ENCODE data around the gene SPEM1. TPM values are rescaled to one million over a fixed set of nuclear protein-coding genes. Genes with fewer than 3 reads are reported as not detected.

SPEM1 gene
- total RNA-seq, 4 donors from 2014 or later = not detected

DNA sequence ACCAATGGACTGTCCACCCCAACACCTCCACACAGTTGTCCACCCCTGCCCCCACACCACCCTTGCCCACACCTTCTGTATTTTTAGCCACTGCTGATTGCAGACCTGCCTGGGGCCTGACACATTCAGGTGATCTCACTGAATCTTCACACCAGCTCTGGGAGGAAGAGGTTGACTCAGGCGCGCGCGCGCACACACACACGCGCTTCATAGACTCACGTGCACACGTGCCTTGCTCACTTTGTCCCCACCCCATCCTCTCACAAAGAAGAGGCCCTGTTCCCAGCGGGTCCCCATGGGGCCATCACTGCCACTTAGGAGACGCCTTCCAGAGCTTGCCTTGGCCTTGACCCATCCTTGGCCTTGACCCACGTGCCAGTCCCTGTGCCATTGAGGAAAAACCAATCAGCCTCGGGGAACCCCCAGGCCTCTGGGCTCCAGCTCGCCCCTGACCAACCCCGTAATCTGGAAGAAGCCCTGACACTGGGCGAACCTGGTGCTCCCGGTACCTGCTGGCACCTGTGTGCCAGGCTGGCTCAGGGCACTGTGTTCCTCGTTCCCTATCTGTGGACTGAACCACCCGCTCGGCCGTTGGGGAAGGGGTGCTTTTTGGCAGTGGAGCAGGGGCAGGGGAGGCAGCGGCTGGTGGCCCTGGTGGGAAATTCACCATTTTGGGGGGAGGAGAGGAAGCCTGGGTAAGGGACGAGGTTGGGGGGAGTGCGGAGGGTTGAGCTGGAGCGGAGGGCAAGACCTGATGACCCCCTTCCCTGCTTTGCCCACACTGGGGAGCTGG lies 9.3 kb upstream of the SPEM1 start:
- intact Hi-C loops (cut with DNase I) = no loop called here
- TF ChIP-seq POLR2AphosphoS5 (IDR thresholded peaks at IDR 0.05) = no peak
- no peak for DNase-seq (ENCODE audit: extremely low spot score)
- Histone ChIP-seq H3K27ac (replicated peaks in 1 of 4) (no peak overlapping the region), H3K4me1 (peaks cover 2 to 24% (median 11%) of the 10 kb centered on the region in 4 donors), H3K36me3 (peaks cover 0 to 52% (median 25%) of the 10 kb centered on the region in 4 donors), H3K9me3 (no peaks in the 10 kb centered on the region), H3K4me3 (no peak overlapping the region), H3K27me3 (no peaks in the 10 kb centered on the region)
- 90% methylated on average over 25 of the region's 25 CpGs for WGBS

DNA sequence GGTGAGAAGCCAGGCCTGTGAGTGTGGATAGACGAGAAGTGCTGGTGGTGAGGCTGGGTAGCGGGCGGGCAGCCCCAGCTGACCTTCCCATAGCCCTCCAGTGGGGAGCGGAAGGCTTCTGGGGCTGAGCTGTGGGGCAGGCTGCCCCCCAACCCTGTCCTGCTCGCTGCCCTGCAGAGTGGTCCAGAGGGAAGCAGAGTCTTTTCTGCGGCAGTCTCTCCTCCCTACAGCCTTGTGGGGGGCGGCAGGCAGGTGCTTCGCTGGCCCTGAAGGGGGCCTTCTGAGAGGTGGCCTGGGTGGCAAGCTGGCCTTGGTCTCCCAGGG lies 8.7 kb upstream of the SPEM1 start:
- 85% methylated on average over 6 of the region's 8 CpGs for WGBS
- H3K27ac ChIP-seq (replicated peaks in 1 of 4) = no peak overlapping the region
- intact Hi-C loops (cut with DNase I) = no loop called here
- no peak overlapping the region for H3K4me3 ChIP-seq
- no peaks in the 10 kb centered on the region for H3K27me3 ChIP-seq
- TF ChIP-seq, protein P1, sequence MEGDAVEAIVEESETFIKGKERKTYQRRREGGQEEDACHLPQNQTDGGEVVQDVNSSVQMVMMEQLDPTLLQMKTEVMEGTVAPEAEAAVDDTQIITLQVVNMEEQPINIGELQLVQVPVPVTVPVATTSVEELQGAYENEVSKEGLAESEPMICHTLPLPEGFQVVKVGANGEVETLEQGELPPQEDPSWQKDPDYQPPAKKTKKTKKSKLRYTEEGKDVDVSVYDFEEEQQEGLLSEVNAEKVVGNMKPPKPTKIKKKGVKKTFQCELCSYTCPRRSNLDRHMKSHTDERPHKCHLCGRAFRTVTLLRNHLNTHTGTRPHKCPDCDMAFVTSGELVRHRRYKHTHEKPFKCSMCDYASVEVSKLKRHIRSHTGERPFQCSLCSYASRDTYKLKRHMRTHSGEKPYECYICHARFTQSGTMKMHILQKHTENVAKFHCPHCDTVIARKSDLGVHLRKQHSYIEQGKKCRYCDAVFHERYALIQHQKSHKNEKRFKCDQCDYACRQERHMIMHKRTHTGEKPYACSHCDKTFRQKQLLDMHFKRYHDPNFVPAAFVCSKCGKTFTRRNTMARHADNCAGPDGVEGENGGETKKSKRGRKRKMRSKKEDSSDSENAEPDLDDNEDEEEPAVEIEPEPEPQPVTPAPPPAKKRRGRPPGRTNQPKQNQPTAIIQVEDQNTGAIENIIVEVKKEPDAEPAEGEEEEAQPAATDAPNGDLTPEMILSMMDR (IDR thresholded peaks at IDR 0.05) = no peak
- TF ChIP-seq POLR2AphosphoS5 (IDR thresholded peaks at IDR 0.05) = no peak
- no peak for TF ChIP-seq EP300 (IDR thresholded peaks at IDR 0.05)
- no peak for TF ChIP-seq POLR2A (IDR thresholded peaks at IDR 0.05; ENCODE audit: low read depth)
- peaks cover 0 to 18% (median 6%) of the 10 kb centered on the region in 4 donors for H3K4me1 ChIP-seq
- no peaks in the 10 kb centered on the region for H3K9me3 ChIP-seq
- peaks cover 0 to 58% (median 27%) of the 10 kb centered on the region in 4 donors for H3K36me3 ChIP-seq
- no peak for DNase-seq (ENCODE audit: extremely low spot score)

DNA sequence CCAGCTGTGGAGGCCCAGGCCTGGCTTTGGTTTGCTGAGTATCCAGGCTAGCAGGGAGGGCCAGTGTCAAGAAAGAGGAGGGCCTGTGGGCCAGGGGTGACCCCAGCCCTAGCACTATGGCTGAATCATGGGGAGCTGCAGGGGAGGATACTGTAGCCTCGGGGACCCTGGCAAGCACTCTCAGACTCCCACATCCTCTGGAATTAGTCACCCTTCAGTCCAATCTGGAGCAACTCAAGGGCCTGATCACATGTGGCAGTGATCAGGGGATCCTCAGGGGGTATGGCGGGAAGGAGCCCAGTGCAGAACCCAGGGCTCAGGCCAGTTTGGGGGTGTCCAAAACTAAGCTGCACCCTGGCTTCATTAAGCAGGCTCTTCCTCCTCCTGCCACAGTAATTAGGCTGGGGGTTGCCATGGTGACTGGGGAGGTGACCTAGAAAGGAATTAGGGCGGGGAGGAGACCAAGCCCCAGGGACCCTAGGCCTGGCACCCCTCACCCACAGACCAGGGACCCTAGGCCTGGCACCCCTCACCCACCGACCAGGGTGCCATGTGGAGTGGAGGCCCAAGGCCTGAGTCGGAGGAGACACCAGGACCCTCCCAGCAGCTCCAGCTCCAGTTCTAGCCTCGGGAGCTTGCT lies 6.7 kb upstream of the SPEM1 start:
- Histone ChIP-seq H3K27ac (replicated peaks in 1 of 4) (no peak overlapping the region), H3K27me3 (no peaks in the 10 kb centered on the region), H3K4me3 (no peak overlapping the region), H3K9me3 (no peaks in the 10 kb centered on the region), H3K36me3 (peaks cover 0 to 69% (median 33%) of the 10 kb centered on the region in 4 donors), H3K4me1 (no peaks in the 10 kb centered on the region)
- no peak for DNase-seq (ENCODE audit: extremely low spot score)
- WGBS = 60% methylated on average over 4 of the region's 6 CpGs
- no peak for TF ChIP-seq EP300 (IDR thresholded peaks at IDR 0.05)
- TF ChIP-seq, protein P1 (IDR thresholded peaks at IDR 0.05) = no peak
- TF ChIP-seq POLR2AphosphoS5 (IDR thresholded peaks at IDR 0.05) = no peak
- TF ChIP-seq POLR2A (IDR thresholded peaks at IDR 0.05; ENCODE audit: low read depth) = no peak
- intact Hi-C loops (cut with DNase I) = no loop called here

DNA sequence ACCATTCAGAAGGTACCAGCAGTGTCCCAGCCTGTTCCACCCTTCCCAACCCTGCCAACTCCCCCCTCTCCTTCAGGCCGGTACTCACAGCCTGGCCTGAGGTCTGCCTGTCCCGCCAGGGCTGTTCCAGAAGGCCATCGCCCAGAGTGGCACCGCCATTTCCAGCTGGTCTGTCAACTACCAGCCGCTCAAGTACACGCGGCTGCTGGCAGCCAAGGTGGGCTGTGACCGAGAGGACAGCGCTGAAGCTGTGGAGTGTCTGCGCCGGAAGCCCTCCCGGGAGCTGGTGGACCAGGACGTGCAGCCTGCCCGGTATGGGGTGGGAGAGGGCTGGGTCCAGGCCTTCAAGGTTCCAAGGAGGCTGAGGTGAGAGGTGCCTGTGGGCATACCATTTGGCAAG lies 5.3 kb upstream of the SPEM1 start:
- Histone ChIP-seq H3K4me3 (no peak overlapping the region), H3K9me3 (no peaks in the 10 kb centered on the region), H3K4me1 (no peaks in the 10 kb centered on the region), H3K27ac (replicated peaks in 1 of 4) (no peak overlapping the region), H3K27me3 (no peaks in the 10 kb centered on the region), H3K36me3 (peaks cover 0 to 55% (median 26%) of the 10 kb centered on the region in 4 donors)
- intact Hi-C loops (cut with DNase I) = no loop called here
- DNase-seq (ENCODE audit: extremely low spot score) = no peak
- WGBS = 83% methylated on average over 12 of the region's 14 CpGs
- TF ChIP-seq POLR2AphosphoS5 (IDR thresholded peaks at IDR 0.05) (no peak), POLR2A (IDR thresholded peaks at IDR 0.05; ENCODE audit: low read depth) (no peak), EP300 (IDR thresholded peaks at IDR 0.05) (no peak)
- TF ChIP-seq, protein P1 (IDR thresholded peaks at IDR 0.05) = no peak

DNA sequence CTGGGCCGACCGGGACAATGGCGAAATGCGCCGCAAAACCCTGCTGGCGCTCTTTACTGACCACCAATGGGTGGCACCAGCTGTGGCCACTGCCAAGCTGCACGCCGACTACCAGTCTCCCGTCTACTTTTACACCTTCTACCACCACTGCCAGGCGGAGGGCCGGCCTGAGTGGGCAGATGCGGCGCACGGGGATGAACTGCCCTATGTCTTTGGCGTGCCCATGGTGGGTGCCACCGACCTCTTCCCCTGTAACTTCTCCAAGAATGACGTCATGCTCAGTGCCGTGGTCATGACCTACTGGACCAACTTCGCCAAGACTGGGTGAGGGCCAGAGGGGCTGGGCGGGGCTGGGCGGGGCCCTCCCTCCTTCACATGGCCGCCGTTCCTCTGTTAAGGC lies 4.3 kb upstream of the SPEM1 start:
- Histone ChIP-seq H3K9me3 (no peaks in the 10 kb centered on the region), H3K36me3 (peaks cover 0 to 46% (median 21%) of the 10 kb centered on the region in 4 donors), H3K27me3 (no peaks in the 10 kb centered on the region), H3K4me3 (no peak overlapping the region), H3K27ac (replicated peaks in 1 of 4) (no peak overlapping the region), H3K4me1 (no peaks in the 10 kb centered on the region)
- 97% methylated on average over 17 of the region's 23 CpGs for whole genome bisulfite sequencing
- DNase-seq (ENCODE audit: extremely low spot score) = no peak
- intact Hi-C loops (cut with DNase I) = no loop called here
- TF ChIP-seq, protein P1 (IDR thresholded peaks at IDR 0.05) = no peak
- no peak for TF ChIP-seq POLR2AphosphoS5 (IDR thresholded peaks at IDR 0.05)
- no peak for TF ChIP-seq EP300 (IDR thresholded peaks at IDR 0.05)
- TF ChIP-seq POLR2A (IDR thresholded peaks at IDR 0.05; ENCODE audit: low read depth) = no peak
